ENCODE measurements around the gene ASPDH. TPM values are rescaled to one million over a fixed set of nuclear protein-coding genes. Genes with fewer than 3 reads are reported as not detected.

Gene ASPDH
- polyA plus RNA-seq, 1 donor (not counting 4 experiments of a cell fraction or from before 2014, with no cell fraction given), result not detected

DNA sequence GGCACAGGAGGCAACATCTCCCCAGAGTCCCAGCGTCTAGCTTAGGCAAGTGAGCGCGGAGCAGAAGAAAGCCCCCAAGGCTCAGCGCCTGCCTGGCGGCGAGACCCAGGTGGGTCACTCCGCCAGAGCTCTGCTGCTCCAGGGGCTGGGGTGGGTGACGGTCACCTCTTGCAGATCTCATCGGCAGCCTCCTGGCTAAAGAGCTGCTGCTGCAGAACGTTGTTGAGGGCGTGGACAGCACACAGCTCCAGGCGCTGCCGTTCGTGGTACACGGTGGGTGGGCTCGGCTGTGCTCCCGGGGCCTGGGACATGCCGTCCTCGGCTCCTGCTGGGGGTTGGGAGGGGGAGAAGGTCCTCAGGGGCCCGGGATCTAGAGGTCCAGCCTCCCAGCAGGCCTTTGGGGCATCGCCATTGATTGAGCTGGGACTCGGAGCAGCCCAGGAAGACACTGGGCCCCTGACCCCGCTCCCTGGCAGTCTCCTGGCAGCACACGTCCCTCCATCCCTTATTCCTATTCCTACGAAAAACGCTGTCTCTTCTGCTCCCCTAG is 3.5 kb downstream of the ASPDH start:
- TF ChIP-seq EZH2 (IDR thresholded peaks at IDR 0.05; ENCODE audit: low read length), result no peak
- TF ChIP-seq, protein P1, sequence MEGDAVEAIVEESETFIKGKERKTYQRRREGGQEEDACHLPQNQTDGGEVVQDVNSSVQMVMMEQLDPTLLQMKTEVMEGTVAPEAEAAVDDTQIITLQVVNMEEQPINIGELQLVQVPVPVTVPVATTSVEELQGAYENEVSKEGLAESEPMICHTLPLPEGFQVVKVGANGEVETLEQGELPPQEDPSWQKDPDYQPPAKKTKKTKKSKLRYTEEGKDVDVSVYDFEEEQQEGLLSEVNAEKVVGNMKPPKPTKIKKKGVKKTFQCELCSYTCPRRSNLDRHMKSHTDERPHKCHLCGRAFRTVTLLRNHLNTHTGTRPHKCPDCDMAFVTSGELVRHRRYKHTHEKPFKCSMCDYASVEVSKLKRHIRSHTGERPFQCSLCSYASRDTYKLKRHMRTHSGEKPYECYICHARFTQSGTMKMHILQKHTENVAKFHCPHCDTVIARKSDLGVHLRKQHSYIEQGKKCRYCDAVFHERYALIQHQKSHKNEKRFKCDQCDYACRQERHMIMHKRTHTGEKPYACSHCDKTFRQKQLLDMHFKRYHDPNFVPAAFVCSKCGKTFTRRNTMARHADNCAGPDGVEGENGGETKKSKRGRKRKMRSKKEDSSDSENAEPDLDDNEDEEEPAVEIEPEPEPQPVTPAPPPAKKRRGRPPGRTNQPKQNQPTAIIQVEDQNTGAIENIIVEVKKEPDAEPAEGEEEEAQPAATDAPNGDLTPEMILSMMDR (optimal IDR thresholded peaks at IDR 0.05 in 1 of 3, IDR thresholded peaks at IDR 0.05 in 1 of 3, conservative IDR thresholded peaks at IDR 0.05 in 1 of 3; ENCODE audit: extremely low read depth in 1 of 3, insufficient read depth in 2 of 3, low read length in 3 of 3), result no peak
- Histone ChIP-seq H3K9me1 (ENCODE audit: control insufficient read depth, extremely low read depth, insufficient read depth, low read length) (no peaks in the 10 kb centered on the region), H3K4me3 (ENCODE audit: control insufficient read depth in 2 of 3, extremely low read depth in 1 of 3, insufficient read depth in 2 of 3, low read depth in 1 of 3, low read length in 3 of 3) (peak overlapping the region; percentile 68 to 94 (median 91)), H3K9me3 (ENCODE audit: control insufficient read depth, low read depth, low read length) (no peaks in the 10 kb centered on the region), H3K36me3 (ENCODE audit: control insufficient read depth in 2 of 2, extremely low read depth in 1 of 2, insufficient read depth in 2 of 2, low read length in 2 of 2) (peaks cover 0 to 1% of the 10 kb centered on the region in 2 experiments), H3K9ac (ENCODE audit: control insufficient read depth, extremely low read depth, insufficient read depth, low read length) (peak overlapping the region; percentile 81), H3K4me2 (ENCODE audit: control insufficient read depth, extremely low read depth, insufficient read depth, low read depth, low read length) (peak overlapping the region; percentile 91), H3K27ac (ENCODE audit: control insufficient read depth, insufficient read depth, low read length) (peak overlapping the region; percentile 68), H4K20me1 (ENCODE audit: control insufficient read depth, extremely low read depth, insufficient read depth, low read length) (no peaks in the 10 kb centered on the region), H3K4me1 (ENCODE audit: control insufficient read depth, extremely low read depth, insufficient read depth, low read length) (peaks cover 4% of the 10 kb centered on the region), H2AFZ (ENCODE audit: control insufficient read depth, low read length) (peak overlapping the region; percentile 49), H3K79me2 (ENCODE audit: control insufficient read depth, insufficient read depth, low read length) (peaks cover 5% of the 10 kb centered on the region), H3K27me3 (ENCODE audit: control insufficient read depth, extremely low read depth, insufficient read depth, low read length) (peaks cover 3% of the 10 kb centered on the region)
- DNase-seq (ENCODE audit: low read depth, low spot score) (no peak), FAIRE-seq (no peak)
- dilution Hi-C loops (cut with MboI; ENCODE audit: extremely low pct_ligation_motif_present, low sequenced_read_pairs), result no loop called here

DNA sequence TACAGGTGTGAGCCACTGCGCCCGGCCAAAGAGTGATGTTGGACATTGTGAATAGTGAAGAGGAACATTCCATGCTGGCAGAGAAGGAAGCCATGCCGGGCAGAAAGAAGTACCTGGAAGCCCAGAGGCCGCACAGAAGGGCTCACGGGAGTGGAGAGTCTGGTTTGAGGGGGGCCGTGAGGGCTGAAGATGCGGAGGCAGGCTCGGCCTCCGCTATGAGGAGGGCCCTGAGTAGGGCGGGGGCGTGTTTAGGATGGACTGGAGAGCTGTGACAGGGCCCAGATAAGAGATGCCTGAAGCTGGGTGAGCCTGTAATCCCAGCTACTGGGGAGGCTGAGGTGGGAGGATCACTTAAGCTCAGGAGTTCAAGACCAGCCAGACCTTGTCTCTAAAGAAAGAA is 4.3 kb downstream of the ASPDH start:
- Histone ChIP-seq H3K27me3 (ENCODE audit: control insufficient read depth, extremely low read depth, insufficient read depth, low read length) (peaks cover 3% of the 10 kb centered on the region), H3K9me1 (ENCODE audit: control insufficient read depth, extremely low read depth, insufficient read depth, low read length) (no peaks in the 10 kb centered on the region), H3K36me3 (ENCODE audit: control insufficient read depth in 2 of 2, extremely low read depth in 1 of 2, insufficient read depth in 2 of 2, low read length in 2 of 2) (peaks cover 0 to 1% of the 10 kb centered on the region in 2 experiments), H3K4me2 (ENCODE audit: control insufficient read depth, extremely low read depth, insufficient read depth, low read depth, low read length) (no peak overlapping the region), H3K27ac (ENCODE audit: control insufficient read depth, insufficient read depth, low read length) (no peak overlapping the region), H3K79me2 (ENCODE audit: control insufficient read depth, insufficient read depth, low read length) (peaks cover 5% of the 10 kb centered on the region), H3K4me3 (ENCODE audit: control insufficient read depth in 2 of 3, extremely low read depth in 1 of 3, insufficient read depth in 2 of 3, low read depth in 1 of 3, low read length in 3 of 3) (no peak overlapping the region), H3K9ac (ENCODE audit: control insufficient read depth, extremely low read depth, insufficient read depth, low read length) (no peak overlapping the region), H3K9me3 (ENCODE audit: control insufficient read depth, low read depth, low read length) (no peaks in the 10 kb centered on the region), H3K4me1 (ENCODE audit: control insufficient read depth, extremely low read depth, insufficient read depth, low read length) (peaks cover 4% of the 10 kb centered on the region), H4K20me1 (ENCODE audit: control insufficient read depth, extremely low read depth, insufficient read depth, low read length) (no peaks in the 10 kb centered on the region), H2AFZ (ENCODE audit: control insufficient read depth, low read length) (no peak overlapping the region)
- FAIRE-seq (no peak), DNase-seq (ENCODE audit: low read depth, low spot score) (no peak)
- TF ChIP-seq EZH2 (IDR thresholded peaks at IDR 0.05; ENCODE audit: low read length), result no peak
- TF ChIP-seq, protein P1 (optimal IDR thresholded peaks at IDR 0.05 in 1 of 3, IDR thresholded peaks at IDR 0.05 in 1 of 3, conservative IDR thresholded peaks at IDR 0.05 in 1 of 3; ENCODE audit: extremely low read depth in 1 of 3, insufficient read depth in 2 of 3, low read length in 3 of 3), result no peak
- dilution Hi-C loops (cut with MboI; ENCODE audit: extremely low pct_ligation_motif_present, low sequenced_read_pairs), result no loop called here

All from keratinocyte (primary cell).